SK-N-SH (cell line): Measurements from ENCODE around the gene TOX2. TPM values are rescaled to one million over a fixed set of nuclear protein-coding genes. Genes with fewer than 3 reads are reported as not detected.

ENCODE experiments used
- CTCF ChIA-PET: fragments of 300-600, 350-600 bp; formaldehyde crosslinking; extraction: SDS; loops from one replicate; lab custom pipeline; 2021; lab: Yijun Ruan, JAX
- POLR2A ChIA-PET: fragments of 350-600 bp; sonication (Branson Sonifier 250); formaldehyde crosslinking; extraction: SDS; loops from one replicate; lab custom pipeline; 2020; ENCODE audit warnings: antibody characterized with exemption, inconsistent platforms; lab: Yijun Ruan, JAX
- DNase-seq: peaks from one replicate; pipeline ENCODE4 v3.0.0; 2012
- H2AFZ ChIP-seq: fragments of 200-600 bp; sonication (generic); 2 replicates; pipeline ENCODE4 v1.8.1; 2016; ENCODE audit warnings: antibody characterized with exemption, mild to moderate bottlenecking, low read depth
- H3F3A ChIP-seq: fragments of 200-600 bp; sonication (generic); replicated peaks from 2 replicates; pipeline ENCODE3; 2016; ENCODE audit warnings: antibody characterized with exemption, mild to moderate bottlenecking; ENCODE audit not compliant: insufficient read depth
- H3K27ac ChIP-seq, 2 experiments: fragments of 200-500 bp in 1 of 2; fragments of 200-600 bp in 1 of 2; sonication (Bioruptor generic) in 1 of 2; sonication (generic), shearing (Covaris generic) in 1 of 2; 2 replicates each; pipeline versions ENCODE4 v1.5.1 to v1.6.1; 2014 to 2016; ENCODE audit warnings: low read depth in 2 of 2, inconsistent platforms in 1 of 2, low read length in 1 of 2, mild to moderate bottlenecking in 1 of 2, mixed read lengths in 1 of 2
- H3K27me3 ChIP-seq: fragments of 200-600 bp; sonication (generic), shearing (Covaris generic); 2 replicates; pipeline ENCODE4 v1.6.1; 2016; ENCODE audit warnings: mixed run types; ENCODE audit not compliant: insufficient read depth
- H3K36me3 ChIP-seq, 2 experiments: fragments of 200-500 bp in 1 of 2; fragments of 200-600 bp in 1 of 2; sonication (Bioruptor generic) in 1 of 2; sonication (generic) in 1 of 2; replicated peaks in 1 of 2; 2 replicates each; pipeline versions ENCODE3 to v1.5.1; 2014 to 2016; ENCODE audit warnings: low read length in 1 of 2, mild to moderate bottlenecking in 1 of 2; ENCODE audit not compliant: insufficient read depth in 2 of 2, control insufficient read depth in 1 of 2
- H3K4me1 ChIP-seq, 2 experiments: fragments of 200-500 bp in 1 of 2; fragments of 200-600 bp in 1 of 2; sonication (Bioruptor generic) in 1 of 2; sonication (generic), shearing (Covaris generic) in 1 of 2; 2 replicates each; pipeline versions ENCODE4 v1.5.1 to v1.6.1; 2014 to 2016; ENCODE audit warnings: low read depth in 1 of 2, low read length in 1 of 2, mixed run types in 1 of 2; ENCODE audit not compliant: insufficient read depth in 2 of 2, control insufficient read depth in 1 of 2
- H3K4me2 ChIP-seq: fragments of 200-600 bp; sonication (generic), shearing (Covaris generic); 2 replicates; pipeline ENCODE4 v1.6.1; 2017; ENCODE audit warnings: mixed run types
- H3K4me3 ChIP-seq, 2 experiments: fragments of 200-500 bp in 1 of 2; fragments of 200-600 bp in 1 of 2; sonication (Bioruptor generic) in 1 of 2; sonication (generic), shearing (Covaris generic) in 1 of 2; 2 replicates each; pipeline versions ENCODE4 v1.5.1 to v1.8.1; 2014 to 2016; ENCODE audit warnings: low read depth in 2 of 2, inconsistent platforms in 1 of 2, low read length in 1 of 2, mild to moderate bottlenecking in 1 of 2, mixed read lengths in 1 of 2, moderate library complexity in 1 of 2
- H3K79me2 ChIP-seq: fragments of 200-600 bp; sonication (generic); 2 replicates; pipeline ENCODE4 v1.8.1; 2017; ENCODE audit warnings: mild to moderate bottlenecking; ENCODE audit not compliant: insufficient read depth
- H3K9ac ChIP-seq: fragments of 200-600 bp; sonication (generic); 2 replicates; pipeline ENCODE4 v1.6.1; 2017; ENCODE audit warnings: mixed run types
- H3K9me2 ChIP-seq: fragments of 200-600 bp; sonication (generic); 2 replicates; pipeline ENCODE4 v1.6.1; 2017; ENCODE audit warnings: mixed run types
- H3K9me3 ChIP-seq: fragments of 200-600 bp; sonication (generic); 2 replicates; pipeline ENCODE4 v1.6.1; 2017; ENCODE audit warnings: mixed run types, mild to moderate bottlenecking, moderate library complexity
- H4K20me1 ChIP-seq: fragments of 200-600 bp; sonication (generic); 2 replicates; pipeline ENCODE4 v1.6.1; 2017; ENCODE audit warnings: mild to moderate bottlenecking, mixed run types; ENCODE audit not compliant: insufficient read depth
- CHD2 ChIP-seq: fragments of 150-350 bp; IDR thresholded peaks from 2 replicates; pipeline ENCODE4 v1.6.1; 2018; ENCODE audit warnings: low read length; ENCODE audit not compliant: partially characterized antibody
- EP300 ChIP-seq, 2 experiments: IDR thresholded peaks; 2 replicates each; pipeline versions ENCODE4 v1.4.0 to v1.6.1; 2012; ENCODE audit warnings: borderline replicate concordance in 1 of 2, low read depth in 1 of 2, low read length in 1 of 2
- GABPA ChIP-seq: IDR thresholded peaks from 2 replicates; pipeline ENCODE4 v1.4.0; 2012; ENCODE audit warnings: low read depth, mild to moderate bottlenecking
- GATA2 ChIP-seq: sonication (generic); formaldehyde crosslinking; IDR thresholded peaks from 2 replicates; pipeline ENCODE4 v1.5.0; 2020; ENCODE audit warnings: mild to moderate bottlenecking, missing genetic modification reagents
- JUND ChIP-seq: IDR thresholded peaks from 2 replicates; pipeline ENCODE4 v1.4.0; 2012
- MEF2A ChIP-seq: IDR thresholded peaks from 2 replicates; pipeline ENCODE4 v1.4.0; 2012; ENCODE audit warnings: low read depth, borderline replicate concordance
- NFIC ChIP-seq: IDR thresholded peaks from 2 replicates; pipeline ENCODE4 v1.4.0; 2012; ENCODE audit warnings: borderline replicate concordance
- NRF1 ChIP-seq: IDR thresholded peaks from 2 replicates; pipeline ENCODE4 v1.6.1; 2012; ENCODE audit warnings: low read depth, mild to moderate bottlenecking, low read length
- PBX3 ChIP-seq: IDR thresholded peaks from 2 replicates; pipeline ENCODE4; 2012
- RAD21 ChIP-seq: IDR thresholded peaks from 2 replicates; pipeline ENCODE4 v1.6.1; 2012; ENCODE audit warnings: mild to moderate bottlenecking, low read length
- RCOR1 ChIP-seq: fragments of 150-350 bp; IDR thresholded peaks from 2 replicates; pipeline ENCODE4 v1.6.1; 2017; ENCODE audit warnings: antibody characterized with exemption, low read length
- RFX5 ChIP-seq: IDR thresholded peaks from 2 replicates; pipeline ENCODE4 v1.6.1; 2012; ENCODE audit warnings: mild to moderate bottlenecking, improper control_type of control experiment, low read length
- RXRA ChIP-seq: IDR thresholded peaks from 2 replicates; pipeline ENCODE4 v1.4.0; 2012; ENCODE audit warnings: low read depth, mild to moderate bottlenecking, borderline replicate concordance
- SIN3A ChIP-seq: IDR thresholded peaks from 2 replicates; pipeline ENCODE4 v1.6.1; 2012; ENCODE audit warnings: low read depth, mild to moderate bottlenecking, low read length, moderate library complexity, borderline replicate concordance
- YY1 ChIP-seq: IDR thresholded peaks from 2 replicates; pipeline ENCODE4 v1.4.0; 2012; ENCODE audit warnings: low read depth, mild to moderate bottlenecking
- WGBS: methylation state at CpG from one replicate; pipeline ENCODE4 v1.1.6; 2017; ENCODE audit warnings: low lambda C conversion rate; 5-methylcytosine and 5-hydroxymethylcytosine counted together
- polyA plus RNA-seq, 3 experiments: library from polyadenylated mRNA; depleted of rRNA; stranded (reverse); fragments of >200 nt; gene quantifications; 2 replicates each; pipeline ENCODE4 v1.2.3, GENCODE V29; 2012
- TF ChIP-seq, protein P1 (sequence below): fragments of 150-350 bp; IDR thresholded peaks from 2 replicates; pipeline ENCODE4 v1.6.1; 2016; ENCODE audit warnings: mild to moderate bottlenecking, low read depth, low read length
- TF ChIP-seq, protein P2 (sequence below): fragments of 200-600 bp; sonication (generic); IDR thresholded peaks from 2 replicates; pipeline ENCODE4 v1.6.1; 2017; ENCODE audit warnings: antibody characterized with exemption, mild to moderate bottlenecking, moderate library complexity
- TF ChIP-seq, protein P3 (sequence below): IDR thresholded peaks from 2 replicates; pipeline ENCODE4 v1.6.1; 2012; ENCODE audit warnings: mild to moderate bottlenecking, low read depth, low read length, moderate library complexity

TOX2 gene
- polyA plus RNA-seq, 1 of the 3 experiments (the other 2 are of a cell fraction) = 15.4 TPM

GRCh38 chr20:44006126-44006525 is 91.5 kb downstream of the TOX2 start:
- H4K20me1 ChIP-seq = no peaks in the 10 kb centered on the region
- no peak overlapping the region for H3K9ac ChIP-seq
- H3K9me3 ChIP-seq = no peaks in the 10 kb centered on the region
- DNase-seq = no peak
- H3K36me3 ChIP-seq = peaks cover 0 to 3% of the 10 kb centered on the region in 2 experiments
- TF ChIP-seq RCOR1 = no peak
- TF ChIP-seq, protein P1, sequence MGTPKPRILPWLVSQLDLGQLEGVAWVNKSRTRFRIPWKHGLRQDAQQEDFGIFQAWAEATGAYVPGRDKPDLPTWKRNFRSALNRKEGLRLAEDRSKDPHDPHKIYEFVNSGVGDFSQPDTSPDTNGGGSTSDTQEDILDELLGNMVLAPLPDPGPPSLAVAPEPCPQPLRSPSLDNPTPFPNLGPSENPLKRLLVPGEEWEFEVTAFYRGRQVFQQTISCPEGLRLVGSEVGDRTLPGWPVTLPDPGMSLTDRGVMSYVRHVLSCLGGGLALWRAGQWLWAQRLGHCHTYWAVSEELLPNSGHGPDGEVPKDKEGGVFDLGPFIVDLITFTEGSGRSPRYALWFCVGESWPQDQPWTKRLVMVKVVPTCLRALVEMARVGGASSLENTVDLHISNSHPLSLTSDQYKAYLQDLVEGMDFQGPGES = no peak
- TF ChIP-seq RXRA = no peak
- no peak for TF ChIP-seq CHD2
- no peak for TF ChIP-seq SIN3A
- no peak for TF ChIP-seq GATA2 (CRISPR knock-in tag)
- no peak for TF ChIP-seq RFX5
- no peak for TF ChIP-seq EP300 (IDR thresholded peaks at IDR 0.05; ENCODE audit: borderline replicate concordance in 1 of 2, low read depth in 1 of 2, low read length in 1 of 2)
- no peak for TF ChIP-seq NRF1
- no peak for TF ChIP-seq NFIC
- no peak for TF ChIP-seq RAD21
- TF ChIP-seq, protein P2, sequence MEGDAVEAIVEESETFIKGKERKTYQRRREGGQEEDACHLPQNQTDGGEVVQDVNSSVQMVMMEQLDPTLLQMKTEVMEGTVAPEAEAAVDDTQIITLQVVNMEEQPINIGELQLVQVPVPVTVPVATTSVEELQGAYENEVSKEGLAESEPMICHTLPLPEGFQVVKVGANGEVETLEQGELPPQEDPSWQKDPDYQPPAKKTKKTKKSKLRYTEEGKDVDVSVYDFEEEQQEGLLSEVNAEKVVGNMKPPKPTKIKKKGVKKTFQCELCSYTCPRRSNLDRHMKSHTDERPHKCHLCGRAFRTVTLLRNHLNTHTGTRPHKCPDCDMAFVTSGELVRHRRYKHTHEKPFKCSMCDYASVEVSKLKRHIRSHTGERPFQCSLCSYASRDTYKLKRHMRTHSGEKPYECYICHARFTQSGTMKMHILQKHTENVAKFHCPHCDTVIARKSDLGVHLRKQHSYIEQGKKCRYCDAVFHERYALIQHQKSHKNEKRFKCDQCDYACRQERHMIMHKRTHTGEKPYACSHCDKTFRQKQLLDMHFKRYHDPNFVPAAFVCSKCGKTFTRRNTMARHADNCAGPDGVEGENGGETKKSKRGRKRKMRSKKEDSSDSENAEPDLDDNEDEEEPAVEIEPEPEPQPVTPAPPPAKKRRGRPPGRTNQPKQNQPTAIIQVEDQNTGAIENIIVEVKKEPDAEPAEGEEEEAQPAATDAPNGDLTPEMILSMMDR = no peak
- no peak for TF ChIP-seq MEF2A
- TF ChIP-seq YY1 = no peak
- TF ChIP-seq GABPA = no peak
- TF ChIP-seq PBX3 = no peak
- TF ChIP-seq, protein P3, sequence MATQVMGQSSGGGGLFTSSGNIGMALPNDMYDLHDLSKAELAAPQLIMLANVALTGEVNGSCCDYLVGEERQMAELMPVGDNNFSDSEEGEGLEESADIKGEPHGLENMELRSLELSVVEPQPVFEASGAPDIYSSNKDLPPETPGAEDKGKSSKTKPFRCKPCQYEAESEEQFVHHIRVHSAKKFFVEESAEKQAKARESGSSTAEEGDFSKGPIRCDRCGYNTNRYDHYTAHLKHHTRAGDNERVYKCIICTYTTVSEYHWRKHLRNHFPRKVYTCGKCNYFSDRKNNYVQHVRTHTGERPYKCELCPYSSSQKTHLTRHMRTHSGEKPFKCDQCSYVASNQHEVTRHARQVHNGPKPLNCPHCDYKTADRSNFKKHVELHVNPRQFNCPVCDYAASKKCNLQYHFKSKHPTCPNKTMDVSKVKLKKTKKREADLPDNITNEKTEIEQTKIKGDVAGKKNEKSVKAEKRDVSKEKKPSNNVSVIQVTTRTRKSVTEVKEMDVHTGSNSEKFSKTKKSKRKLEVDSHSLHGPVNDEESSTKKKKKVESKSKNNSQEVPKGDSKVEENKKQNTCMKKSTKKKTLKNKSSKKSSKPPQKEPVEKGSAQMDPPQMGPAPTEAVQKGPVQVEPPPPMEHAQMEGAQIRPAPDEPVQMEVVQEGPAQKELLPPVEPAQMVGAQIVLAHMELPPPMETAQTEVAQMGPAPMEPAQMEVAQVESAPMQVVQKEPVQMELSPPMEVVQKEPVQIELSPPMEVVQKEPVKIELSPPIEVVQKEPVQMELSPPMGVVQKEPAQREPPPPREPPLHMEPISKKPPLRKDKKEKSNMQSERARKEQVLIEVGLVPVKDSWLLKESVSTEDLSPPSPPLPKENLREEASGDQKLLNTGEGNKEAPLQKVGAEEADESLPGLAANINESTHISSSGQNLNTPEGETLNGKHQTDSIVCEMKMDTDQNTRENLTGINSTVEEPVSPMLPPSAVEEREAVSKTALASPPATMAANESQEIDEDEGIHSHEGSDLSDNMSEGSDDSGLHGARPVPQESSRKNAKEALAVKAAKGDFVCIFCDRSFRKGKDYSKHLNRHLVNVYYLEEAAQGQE = no peak
- TF ChIP-seq JUND = no peak
- H3K79me2 ChIP-seq = no peaks in the 10 kb centered on the region
- no peaks in the 10 kb centered on the region for H3K9me2 ChIP-seq
- H3K27me3 ChIP-seq = no peaks in the 10 kb centered on the region
- H2AFZ ChIP-seq = no peak overlapping the region
- ChIA-PET POLR2A (no interaction called here), CTCF (interaction anchor here (1.0 to 1.3 kb wide), 3 partner anchors 22 to 256 kb away, joined by 3 read pairs; no protein-coding TSS in a partner anchor)
- no peak overlapping the region for H3K4me3 ChIP-seq
- WGBS = 92% methylated on average over 5 of the region's 6 CpGs
- peaks cover 0 to 20% of the 10 kb centered on the region in 2 experiments; a peak in 2 of 4 replicates for H3K4me1 ChIP-seq
- H3K27ac ChIP-seq = no peak overlapping the region
- H3K4me2 ChIP-seq = no peak overlapping the region
- H3F3A ChIP-seq = no peaks in the 10 kb centered on the region
